Ovary (tissue), 10 donors: ENCODE results near the gene CAPN9. TPM values are rescaled to one million over a fixed set of nuclear protein-coding genes. Genes with fewer than 3 reads are reported as not detected.
"Not testable (repeated sequence)": the region's sequence is repeated elsewhere in the genome, so short reads cannot be mapped to it uniquely, and the experiment has no call there.

ENCODE experiments used
- DNase-seq, 5 donors: peaks; one replicate each; pipeline ENCODE4 v3.0.0-alpha.2; 2019 to 2020
- H3K27ac ChIP-seq, 2 donors: fragments of 200-600 bp; one replicate each; pipeline versions ENCODE4 v1.5.1 to v1.8.0; 2019 to 2022
- H3K27me3 ChIP-seq: fragments of 200-600 bp; one replicate; pipeline ENCODE4 v1.8.0; 2022
- H3K36me3 ChIP-seq: fragments of 200-600 bp; sonication (generic); one replicate; pipeline ENCODE4 v1.5.1; 2019
- H3K4me1 ChIP-seq: one replicate; pipeline ENCODE4 v1.8.1; 2013; ENCODE audit warnings: mild to moderate bottlenecking, moderate library complexity; ENCODE audit not compliant: insufficient read depth
- H3K4me3 ChIP-seq: fragments of 200-600 bp; sonication (generic); one replicate; pipeline ENCODE4 v1.5.1; 2017
- H3K9me3 ChIP-seq, 2 donors: fragments of 200-600 bp in 1 of 2; sonication (generic) in 1 of 2; one replicate each; pipeline versions ENCODE4 v1.5.1 to v1.8.1; 2013 to 2019; ENCODE audit warnings: mild to moderate bottlenecking in 1 of 2, moderate library complexity in 1 of 2
- CTCF ChIP-seq, 3 donors: fragments of 450-650 bp in 2 of 3; fragments of 200-600 bp in 1 of 3; IDR thresholded peaks; one replicate each; pipeline versions ENCODE4 v1.5.1 to v1.8.0; 2016 to 2022; ENCODE audit warnings: antibody characterized with exemption in 3 of 3, mild to moderate bottlenecking in 1 of 3
- EP300 ChIP-seq: sonication (generic); formaldehyde crosslinking; IDR thresholded peaks from one replicate; pipeline ENCODE4 v1.6.1; 2017; ENCODE audit warnings: antibody characterized with exemption
- POLR2A ChIP-seq: fragments of 450-650 bp; IDR thresholded peaks from one replicate; pipeline ENCODE4 v1.6.1; 2017; ENCODE audit warnings: antibody characterized with exemption, mild to moderate bottlenecking, moderate library complexity
- WGBS, 3 donors: extraction: QIAGEN DNeasy Blood & Tissue Kit in 1 of 3; methylation state at CpG; one replicate each; pipeline versions ENCODE4 v1.1.5 to v1.1.7; 2013 to 2017; 5-methylcytosine and 5-hydroxymethylcytosine counted together
- intact Hi-C, 4 donors: fragments of 100-400 bp; cut with DNase I; formaldehyde crosslinking; loops; one replicate each; pipeline versions ENCODE4 v1.11.0 to v1.15.1; 2022 to 2023
- long read RNA-seq, 3 donors: library from polyadenylated mRNA in 2 of 3; unstranded in 2 of 3; transcript quantifications; one replicate each; pipeline ENCODE4 v2.0.0 and lab custom pipeline, GENCODE V29; 2021 to 2026
- polyA plus RNA-seq, 2 donors: library from polyadenylated mRNA; stranded (reverse); fragments of 200-250 nt in 1 of 2; fragments of 350-450 nt in 1 of 2; fragmentation: Illumina TruSeq in 1 of 2; extraction: RNeasy Lipid Tissue Mini Kit (QIAGEN cat#74804) in 1 of 2; gene quantifications; one replicate each; pipeline ENCODE4 v1.2.3, GENCODE V29; 2013 to 2014
- total RNA-seq, 7 donors: library from RNA; depleted of rRNA in 2 of 7; stranded (reverse); fragments of >200 nt in 2 of 7; fragmentation: NEBNext Ultra II Directional in 3 of 7; extraction: Animal tissue kit (Norgen Biotek cat#: 25700) in 3 of 7; gene quantifications; one replicate each; pipeline versions ENCODE4 v1.1.0 to v1.2.4, GENCODE V29; 2016 to 2023
- donor health status: DM: no; HTN: no; CAD: no; lungs with moderate emphysema.
- donor health status: DM: no; HTN: no; CAD: no.
- donor health status: Bipolar disorder and iron deficiency.
- donor health status: DM: yes; HTN: yes; CAD: no.
- donor health status: DM: no; HTN: no; CAD: no.
- donor health status: DM: yes; HTN: yes; CAD: no.

CAPN9 gene
- total RNA-seq (1 to 10 TPM in 1 of 7 donors, under 1 TPM in 6; 0.12 to 2.5 (median 0.30) TPM), polyA plus RNA-seq (under 1 TPM in 1 of 2 donors, not detected in 1; 0.08 TPM)
- long read RNA-seq, donor 1: 0 reads
- long read RNA-seq, donor 2: 0 reads
- long read RNA-seq, donor 3: 0 reads

- Histone ChIP-seq H3K36me3 (no peaks in the 10 kb centered on the region), H3K4me1 (no peaks in the 10 kb centered on the region), H3K4me3 (no peak within 1 kb of the TSS), H3K9me3 (no peaks in the 10 kb centered on the region), H3K27ac (no peak within 1 kb of the TSS), H3K27me3 (no peaks in the 10 kb centered on the region)
- WGBS, 3 donors: 62 to 85% (median 74%) methylated on average over 14 of the region's 14 CpGs
- TF ChIP-seq CTCF (IDR thresholded peaks at IDR 0.05) (no peak), POLR2A (no peak), EP300 (no peak)
- DNase-seq: no peak
- intact Hi-C loops: no loop called here
Observed at GRCh38 chr1:230747127-230747730, at the start of gene CAPN9. TSS of gene CAPN9 (plus strand) at chr1:230747388. CDS start at chr1:230747497, 109 bp downstream.

- intact Hi-C loops: no loop called here
- Histone ChIP-seq H3K27me3 (no peaks in the 10 kb centered on the region), H3K27ac (no peak overlapping the region), H3K4me3 (no peak overlapping the region), H3K4me1 (no peaks in the 10 kb centered on the region), H3K36me3 (no peaks in the 10 kb centered on the region), H3K9me3 (no peaks in the 10 kb centered on the region)
- no peak for DNase-seq
- TF ChIP-seq CTCF (IDR thresholded peaks at IDR 0.05): no peak
- no peak for TF ChIP-seq EP300
- TF ChIP-seq POLR2A: no peak
- WGBS, 3 donors: 92% methylated on average over 14 of the region's 14 CpGs
Observed at GRCh38 chr1:230698130-230698529, 49.1 kb upstream of the CAPN9 start.

- intact Hi-C loops: not testable (repeated sequence)
Observed at GRCh38 chr1:230698964-230699363, 48.2 kb upstream of the CAPN9 start.

GRCh38 chr1:230699716-230700115 is 47.5 kb upstream of the CAPN9 start:
- intact Hi-C loops: no loop called here
- no peaks in the 10 kb centered on the region for H3K27me3 ChIP-seq
- DNase-seq: no peak
- no peaks in the 10 kb centered on the region for H3K36me3 ChIP-seq
- H3K4me3 ChIP-seq: no peak overlapping the region
- no peaks in the 10 kb centered on the region for H3K4me1 ChIP-seq
- TF ChIP-seq CTCF (IDR thresholded peaks at IDR 0.05) (no peak), EP300 (no peak), POLR2A (no peak)
- 86 to 97% (median 90%) methylated on average over 1 of the region's 1 CpG for WGBS, 3 donors
- H3K9me3 ChIP-seq: no peaks in the 10 kb centered on the region
- no peak overlapping the region for H3K27ac ChIP-seq

More at GRCh38 chr1:230698964-230699363, 48.2 kb upstream of the CAPN9 start:
- H3K4me1 ChIP-seq, H3K27ac ChIP-seq, H3K27me3 ChIP-seq, H3K4me3 ChIP-seq, H3K9me3 ChIP-seq, DNase-seq, H3K36me3 ChIP-seq: not testable (repeated sequence)

- H3K9me3 ChIP-seq: no peaks in the 10 kb centered on the region
- intact Hi-C loops: no loop called here
- TF ChIP-seq EP300: no peak
- no peak for TF ChIP-seq CTCF (IDR thresholded peaks at IDR 0.05)
- no peak for TF ChIP-seq POLR2A
- H3K4me1 ChIP-seq: no peaks in the 10 kb centered on the region
- no peak overlapping the region for H3K27ac ChIP-seq
- H3K36me3 ChIP-seq: no peaks in the 10 kb centered on the region
- H3K4me3 ChIP-seq: no peak overlapping the region
- DNase-seq: no peak
- H3K27me3 ChIP-seq: no peaks in the 10 kb centered on the region
- WGBS, 3 donors: 88 to 89% (median 88%) methylated on average over 4 of the region's 4 CpGs
Observed at GRCh38 chr1:230700132-230700531, 47.1 kb upstream of the CAPN9 start.
